Gastrocnemius medialis (tissue), 4 donors: ENCODE results near the gene SMAD2. TPM values are rescaled to one million over a fixed set of nuclear protein-coding genes. Genes with fewer than 3 reads are reported as not detected.

Experiments
- ATAC-seq, 2 donors: fragments of 150-250 bp; one replicate each; pipeline ENCODE4 v1.9.1; 2016
- DNase-seq, 2 donors: peaks; one replicate each; pipeline ENCODE4 v3.0.0-alpha.2; 2019
- H3K27ac ChIP-seq, 4 donors: fragments of 200-600 bp; sonication (generic); 1 replicate in 1 of 4; 2 replicates in 3 of 4; pipeline ENCODE4 v1.5.1; 2016 to 2018; ENCODE audit warnings: mild to moderate bottlenecking in 2 of 4, moderate library complexity in 1 of 4
- H3K27me3 ChIP-seq, 3 donors: fragments of 200-600 bp; sonication (generic) in 2 of 3; 1 replicate in 1 of 3; 2 replicates in 2 of 3; pipeline versions ENCODE4 v1.5.1 to v1.6.0; 2016 to 2019; ENCODE audit warnings: mild to moderate bottlenecking in 1 of 3, moderate library complexity in 1 of 3
- H3K36me3 ChIP-seq, 2 donors: fragments of 200-600 bp; sonication (generic) in 1 of 2; one replicate each; pipeline ENCODE4 v1.5.1; 2017 to 2018
- H3K4me1 ChIP-seq, 2 donors: fragments of 200-600 bp; sonication (generic) in 1 of 2; one replicate each; pipeline ENCODE4 v1.5.1; 2016 to 2017; ENCODE audit warnings: mild to moderate bottlenecking in 2 of 2
- H3K4me3 ChIP-seq, 4 donors: fragments of 200-600 bp; sonication (generic) in 3 of 4; 1 replicate in 1 of 4; 2 replicates in 3 of 4; pipeline ENCODE4 v1.5.1; 2016 to 2019; ENCODE audit warnings: mild to moderate bottlenecking in 2 of 4
- H3K9me3 ChIP-seq, 3 donors: fragments of 200-600 bp; sonication (generic) in 2 of 3; 1 replicate in 1 of 3; 2 replicates in 2 of 3; pipeline ENCODE4 v1.5.1; 2016 to 2019
- CTCF ChIP-seq, 5 experiments: fragments of 450-650 bp in 3 of 5; fragments of 200-600 bp in 2 of 5; sonication (generic) in 2 of 5; IDR thresholded peaks in 4 of 5; conservative IDR thresholded peaks in 1 of 5; 1 replicate in 4 of 5; 2 replicates in 1 of 5; pipeline ENCODE4 v1.5.1; 2016 to 2019; ENCODE audit warnings: antibody characterized with exemption in 5 of 5, mild to moderate bottlenecking in 3 of 5, moderate library complexity in 3 of 5
- POLR2A ChIP-seq, 2 donors: fragments of 450-650 bp; IDR thresholded peaks; one replicate each; pipeline ENCODE4 v1.6.1; 2017; ENCODE audit warnings: antibody characterized with exemption in 2 of 2, mild to moderate bottlenecking in 2 of 2, moderate library complexity in 2 of 2
- in situ Hi-C, 4 donors: fragments of 200-750 bp; cut with MboI; loops; one replicate each; pipeline versions ENCODE4 v1.15.0 to v1.8.0; 2017; ENCODE audit warnings: low sequenced_read_pairs in 4 of 4
- intact Hi-C: fragments of 100-400 bp; cut with DNase I; formaldehyde crosslinking; loops from one replicate; pipeline ENCODE4 v1.15.1; 2023; ENCODE audit warnings: low total_unique reads
- total RNA-seq, 4 donors: library from RNA; depleted of rRNA; stranded (reverse); fragments of >200 nt; gene quantifications; one replicate each; pipeline versions ENCODE4 v1.1.0 to v1.2.3, GENCODE V29; 2016

Gene SMAD2
- total RNA-seq, 4 donors from 2014 or later, result 53.6 to 67.7 (median 61.3) TPM

GRCh38 chr18:47931718-47932103 is 1.3 kb upstream of the SMAD2 start:
- H3K36me3 ChIP-seq, result no peaks in the 10 kb centered on the region
- ATAC-seq (no peak), DNase-seq (peak in 1 of 2 donors; percentile 9)
- H3K9me3 ChIP-seq, result no peaks in the 10 kb centered on the region
- in situ Hi-C loops, result no loop called here
- H3K27me3 ChIP-seq, result no peaks in the 10 kb centered on the region
- H3K4me1 ChIP-seq, result peaks cover 26 to 32% of the 10 kb centered on the region in 2 donors
- no peak for TF ChIP-seq POLR2A (IDR thresholded peaks at IDR 0.05)
- no peak for TF ChIP-seq CTCF (IDR thresholded peaks at IDR 0.05 in 4 of 5, conservative IDR thresholded peaks at IDR 0.05 in 1 of 5)
- peak overlapping the region; percentile 92 to 97 (median 94) for H3K27ac ChIP-seq
- intact Hi-C loops, result loop anchor here (2.0 to 10.0 kb wide), 7 partner anchors 69 to 1883 kb away; partner anchors contain the start of genes ACAA2, C18orf32, CTIF and ZBTB7C
- peak overlapping the region; percentile 60 to 84 (median 82) for H3K4me3 ChIP-seq

- ATAC-seq, result peak; percentile 88
- TF ChIP-seq CTCF (IDR thresholded peaks at IDR 0.05 in 4 of 5, conservative IDR thresholded peaks at IDR 0.05 in 1 of 5) (peak in 1 of 5 experiments; percentile 9), POLR2A (IDR thresholded peaks at IDR 0.05) (peak; percentile 86 to 91)
- intact Hi-C loops, result loop anchor here (2.0 to 10.0 kb wide), 7 partner anchors 68 to 1884 kb away; partner anchors contain the start of genes ACAA2, C18orf32, CTIF and ZBTB7C
- Histone ChIP-seq H3K27ac (peak overlapping the region; percentile 92 to 97 (median 94)), H3K27me3 (no peaks in the 10 kb centered on the region), H3K4me3 (peak overlapping the region; percentile 60 to 84 (median 82)), H3K36me3 (no peaks in the 10 kb centered on the region), H3K9me3 (no peaks in the 10 kb centered on the region), H3K4me1 (peaks cover 32 to 38% of the 10 kb centered on the region in 2 donors)
- in situ Hi-C loops, result no loop called here
- DNase-seq, result peak; percentile 97
Observed at GRCh38 chr18:47930931-47931717, 665 bp upstream of the SMAD2 start.

- no peaks in the 10 kb centered on the region for H3K9me3 ChIP-seq
- H3K36me3 ChIP-seq, result no peaks in the 10 kb centered on the region
- intact Hi-C loops (loop anchor here (2.0 to 10.0 kb wide), 7 partner anchors 67 to 1885 kb away; partner anchors contain the start of genes ACAA2, C18orf32, CTIF and ZBTB7C), in situ Hi-C loops (no loop called here)
- H3K4me3 ChIP-seq, result peak overlapping the region; percentile 81 to 94 (median 88)
- H3K27me3 ChIP-seq, result no peaks in the 10 kb centered on the region
- peak overlapping the region; percentile 92 to 99 (median 96) for H3K27ac ChIP-seq
- DNase-seq (no peak), ATAC-seq (peak in 1 of 2 donors; percentile 18)
- TF ChIP-seq CTCF (IDR thresholded peaks at IDR 0.05 in 4 of 5, conservative IDR thresholded peaks at IDR 0.05 in 1 of 5) (no peak), POLR2A (IDR thresholded peaks at IDR 0.05) (no peak)
- H3K4me1 ChIP-seq, result peaks cover 44 to 48% of the 10 kb centered on the region in 2 donors
Observed at GRCh38 chr18:47929681-47930198, 719 bp downstream of the SMAD2 start.

- ATAC-seq (no peak), DNase-seq (no peak)
- H3K4me3 ChIP-seq, result peak overlapping the region in 1 of 4 donors; percentile 3
- no peaks in the 10 kb centered on the region for H3K36me3 ChIP-seq
- intact Hi-C loops, result no loop called here
- in situ Hi-C loops, result no loop called here
- H3K9me3 ChIP-seq, result no peaks in the 10 kb centered on the region
- H3K4me1 ChIP-seq, result peaks cover 45 to 53% of the 10 kb centered on the region in 2 donors
- no peak for TF ChIP-seq POLR2A (IDR thresholded peaks at IDR 0.05)
- no peak for TF ChIP-seq CTCF (IDR thresholded peaks at IDR 0.05 in 4 of 5, conservative IDR thresholded peaks at IDR 0.05 in 1 of 5)
- H3K27ac ChIP-seq, result no peak overlapping the region
- no peaks in the 10 kb centered on the region for H3K27me3 ChIP-seq
Observed at GRCh38 chr18:47928466-47928865, 2.0 kb downstream of the SMAD2 start.
